Osteocyte (in vitro differentiated cells): ENCODE results near the gene LTBP3. TPM values are rescaled to one million over a fixed set of nuclear protein-coding genes. Genes with fewer than 3 reads are reported as not detected.

Experiments
- DNase-seq: peaks from one replicate; pipeline ENCODE4 v3.0.0; 2021; ENCODE audit warnings: mixed read lengths; ENCODE audit not compliant: unreplicated experiment; ENCODE audit errors: extremely low spot score
- H3K27ac Mint-ChIP-seq: one replicate; pipeline ENCODE4 v1.8.0; 2021; ENCODE audit warnings: mild to moderate bottlenecking, mixed read lengths; ENCODE audit not compliant: unreplicated experiment
- H3K27me3 Mint-ChIP-seq: one replicate; pipeline ENCODE4 v1.8.0; 2021; ENCODE audit warnings: mixed read lengths; ENCODE audit not compliant: unreplicated experiment
- H3K36me3 Mint-ChIP-seq: one replicate; pipeline ENCODE4 v1.8.0; 2021; ENCODE audit warnings: mixed read lengths; ENCODE audit not compliant: unreplicated experiment
- H3K4me1 Mint-ChIP-seq: one replicate; pipeline ENCODE4 v1.8.0; 2021; ENCODE audit warnings: mixed read lengths; ENCODE audit not compliant: unreplicated experiment
- H3K4me3 Mint-ChIP-seq: one replicate; pipeline ENCODE4 v1.8.0; 2021; ENCODE audit warnings: mild to moderate bottlenecking, moderate library complexity, mixed read lengths; ENCODE audit not compliant: unreplicated experiment
- H3K9me3 Mint-ChIP-seq: one replicate; pipeline ENCODE4 v1.8.0; 2021; ENCODE audit warnings: mixed read lengths; ENCODE audit not compliant: unreplicated experiment
- total RNA-seq: library from RNA; stranded (reverse); gene quantifications from 2 replicates; pipeline ENCODE4 v1.2.1, GENCODE V29; 2021
- TF ChIP-seq, protein P1 (sequence below): fragments of 200-600 bp; sonication (generic); IDR thresholded peaks from 2 replicates; pipeline ENCODE4 v1.5.0; 2021; ENCODE audit warnings: antibody characterized with exemption, mild to moderate bottlenecking, moderate library complexity

The LTBP3 gene
- total RNA-seq, 1 donor from 2014 or later = 256 TPM

DNA sequence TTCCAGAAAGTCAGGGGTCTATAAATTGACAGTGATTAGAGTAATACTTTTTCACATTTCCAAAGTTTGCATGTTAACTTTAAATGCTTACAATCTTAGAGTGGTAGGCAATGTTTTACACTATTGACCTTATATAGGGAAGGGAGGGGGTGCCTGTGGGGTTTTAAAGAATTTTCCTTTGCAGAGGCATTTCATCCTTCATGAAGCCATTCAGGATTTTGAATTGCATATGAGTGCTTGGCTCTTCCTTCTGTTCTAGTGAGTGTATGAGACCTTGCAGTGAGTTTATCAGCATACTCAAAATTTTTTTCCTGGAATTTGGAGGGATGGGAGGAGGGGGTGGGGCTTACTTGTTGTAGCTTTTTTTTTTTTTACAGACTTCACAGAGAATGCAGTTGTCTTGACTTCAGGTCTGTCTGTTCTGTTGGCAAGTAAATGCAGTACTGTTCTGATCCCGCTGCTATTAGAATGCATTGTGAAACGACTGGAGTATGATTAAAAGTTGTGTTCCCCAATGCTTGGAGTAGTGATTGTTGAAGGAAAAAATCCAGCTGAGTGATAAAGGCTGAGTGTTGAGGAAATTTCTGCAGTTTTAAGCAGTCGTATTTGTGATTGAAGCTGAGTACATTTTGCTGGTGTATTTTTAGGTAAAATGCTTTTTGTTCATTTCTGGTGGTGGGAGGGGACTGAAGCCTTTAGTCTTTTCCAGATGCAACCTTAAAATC is 54.0 kb downstream of the LTBP3 start:
- Mint-ChIP-seq H3K27me3 (no peaks in the 10 kb centered on the region), H3K27ac (no peak overlapping the region), H3K36me3 (no peaks in the 10 kb centered on the region), H3K4me3 (no peak overlapping the region), H3K4me1 (peaks cover 23% of the 10 kb centered on the region), H3K9me3 (no peaks in the 10 kb centered on the region)
- DNase-seq = no peak
- TF ChIP-seq, protein P1, sequence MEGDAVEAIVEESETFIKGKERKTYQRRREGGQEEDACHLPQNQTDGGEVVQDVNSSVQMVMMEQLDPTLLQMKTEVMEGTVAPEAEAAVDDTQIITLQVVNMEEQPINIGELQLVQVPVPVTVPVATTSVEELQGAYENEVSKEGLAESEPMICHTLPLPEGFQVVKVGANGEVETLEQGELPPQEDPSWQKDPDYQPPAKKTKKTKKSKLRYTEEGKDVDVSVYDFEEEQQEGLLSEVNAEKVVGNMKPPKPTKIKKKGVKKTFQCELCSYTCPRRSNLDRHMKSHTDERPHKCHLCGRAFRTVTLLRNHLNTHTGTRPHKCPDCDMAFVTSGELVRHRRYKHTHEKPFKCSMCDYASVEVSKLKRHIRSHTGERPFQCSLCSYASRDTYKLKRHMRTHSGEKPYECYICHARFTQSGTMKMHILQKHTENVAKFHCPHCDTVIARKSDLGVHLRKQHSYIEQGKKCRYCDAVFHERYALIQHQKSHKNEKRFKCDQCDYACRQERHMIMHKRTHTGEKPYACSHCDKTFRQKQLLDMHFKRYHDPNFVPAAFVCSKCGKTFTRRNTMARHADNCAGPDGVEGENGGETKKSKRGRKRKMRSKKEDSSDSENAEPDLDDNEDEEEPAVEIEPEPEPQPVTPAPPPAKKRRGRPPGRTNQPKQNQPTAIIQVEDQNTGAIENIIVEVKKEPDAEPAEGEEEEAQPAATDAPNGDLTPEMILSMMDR = no peak

DNA sequence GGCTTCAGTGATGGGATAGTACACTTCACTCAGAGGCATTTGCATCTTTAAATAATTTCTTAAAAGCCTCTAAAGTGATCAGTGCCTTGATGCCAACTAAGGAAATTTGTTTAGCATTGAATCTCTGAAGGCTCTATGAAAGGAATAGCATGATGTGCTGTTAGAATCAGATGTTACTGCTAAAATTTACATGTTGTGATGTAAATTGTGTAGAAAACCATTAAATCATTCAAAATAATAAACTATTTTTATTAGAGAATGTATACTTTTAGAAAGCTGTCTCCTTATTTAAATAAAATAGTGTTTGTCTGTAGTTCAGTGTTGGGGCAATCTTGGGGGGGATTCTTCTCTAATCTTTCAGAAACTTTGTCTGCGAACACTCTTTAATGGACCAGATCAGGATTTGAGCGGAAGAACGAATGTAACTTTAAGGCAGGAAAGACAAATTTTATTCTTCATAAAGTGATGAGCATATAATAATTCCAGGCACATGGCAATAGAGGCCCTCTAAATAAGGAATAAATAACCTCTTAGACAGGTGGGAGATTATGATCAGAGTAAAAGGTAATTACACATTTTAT is 54.7 kb downstream of the LTBP3 start:
- Mint-ChIP-seq H3K4me3 (no peak overlapping the region), H3K27me3 (no peaks in the 10 kb centered on the region), H3K4me1 (peaks cover 18% of the 10 kb centered on the region), H3K27ac (no peak overlapping the region), H3K36me3 (no peaks in the 10 kb centered on the region), H3K9me3 (no peaks in the 10 kb centered on the region)
- TF ChIP-seq, protein P1 = no peak
- DNase-seq = no peak

- no peak overlapping the region for H3K4me3 Mint-ChIP-seq
- H3K9me3 Mint-ChIP-seq = no peaks in the 10 kb centered on the region
- TF ChIP-seq, protein P1 = no peak
- H3K27me3 Mint-ChIP-seq = no peaks in the 10 kb centered on the region
- no peaks in the 10 kb centered on the region for H3K36me3 Mint-ChIP-seq
- H3K27ac Mint-ChIP-seq = no peak overlapping the region
- peaks cover 17% of the 10 kb centered on the region for H3K4me1 Mint-ChIP-seq
- DNase-seq = no peak
Observed at GRCh38 chr11:65502555-65503367, 55.4 kb downstream of the LTBP3 start.

GRCh38 chr11:65502274-65502554 is 55.9 kb downstream of the LTBP3 start:
- H3K4me3 Mint-ChIP-seq = no peak overlapping the region
- no peaks in the 10 kb centered on the region for H3K9me3 Mint-ChIP-seq
- DNase-seq = no peak
- no peaks in the 10 kb centered on the region for H3K27me3 Mint-ChIP-seq
- H3K36me3 Mint-ChIP-seq = no peaks in the 10 kb centered on the region
- H3K27ac Mint-ChIP-seq = no peak overlapping the region
- TF ChIP-seq, protein P1 = no peak
- peaks cover 15% of the 10 kb centered on the region for H3K4me1 Mint-ChIP-seq
